ENCODE results near the gene RANBP3.
"Not testable (repeated sequence)": the region's sequence is repeated elsewhere in the genome, so short reads cannot be mapped to it uniquely, and the experiment has no call there.

Gene RANBP3

GRCh38 chr19:5874496-5874895, 103.4 kb downstream of the RANBP3 start:
- not testable (repeated sequence) for DNase-seq

- DNase-seq, result no peak
These were observed 104.2 kb downstream of the RANBP3 start for GRCh38 chr19:5873617-5874199.

- DNase-seq, result no peak
These were observed 107.0 kb downstream of the RANBP3 start for GRCh38 chr19:5870986-5871394.

- no peak for DNase-seq
These were observed 110.5 kb downstream of the RANBP3 start for GRCh38 chr19:5867201-5868136.

Data from stimulated activated CD4-positive, alpha-beta T cell treated with anti-CD3 and anti-CD28 coated beads, Interleukin-2, amount 100 ng/mL, for 48 hours (primary cell).